GM08714 (cell line): Measurements from ENCODE around the gene RGS6.

Source experiments
- H3K4me3 ChIP-seq: fragments of 200-500 bp; sonication (Bioruptor generic); 2 replicates; pipeline ENCODE4 v1.5.1; 2014; ENCODE audit warnings: mild to moderate bottlenecking, low read length, inconsistent platforms
- ZNF274 ChIP-seq: IDR thresholded peaks from 2 replicates; pipeline ENCODE4 v1.6.1; 2012; ENCODE audit warnings: mild to moderate bottlenecking, low read depth, low read length

The RGS6 gene

GRCh38 chr14:72060917-72061316, 128.7 kb downstream of the RGS6 start:
- no peak overlapping the region for H3K4me3 ChIP-seq
- TF ChIP-seq ZNF274: no peak

- TF ChIP-seq ZNF274: no peak
- H3K4me3 ChIP-seq: no peak overlapping the region
Measured at GRCh38 chr14:72061718-72062117, 129.5 kb downstream of the RGS6 start.

GRCh38 chr14:72063761-72064282, 131.6 kb downstream of the RGS6 start:
- no peak for TF ChIP-seq ZNF274
- no peak overlapping the region for H3K4me3 ChIP-seq

- no peak for TF ChIP-seq ZNF274
Measured at GRCh38 chr14:72064501-72064900, 132.3 kb downstream of the RGS6 start.

GRCh38 chr14:72070458-72070857, 138.2 kb downstream of the RGS6 start:
- no peak overlapping the region for H3K4me3 ChIP-seq
- no peak for TF ChIP-seq ZNF274

More at GRCh38 chr14:72064501-72064900, 132.3 kb downstream of the RGS6 start:
- no peak overlapping the region for H3K4me3 ChIP-seq

- no peak for TF ChIP-seq ZNF274
- H3K4me3 ChIP-seq: no peak overlapping the region
Measured at GRCh38 chr14:72075649-72076334, 143.6 kb downstream of the RGS6 start.

- no peak for TF ChIP-seq ZNF274
- no peak overlapping the region for H3K4me3 ChIP-seq
Measured at GRCh38 chr14:72081137-72081536, 148.9 kb downstream of the RGS6 start.

GRCh38 chr14:72084935-72085334, 152.7 kb downstream of the RGS6 start:
- TF ChIP-seq ZNF274: no peak
- H3K4me3 ChIP-seq: no peak overlapping the region

- H3K4me3 ChIP-seq: no peak overlapping the region
- TF ChIP-seq ZNF274: no peak
Measured at GRCh38 chr14:72089625-72090024, 157.4 kb downstream of the RGS6 start.

GRCh38 chr14:72094844-72095582, 162.8 kb downstream of the RGS6 start:
- no peak overlapping the region for H3K4me3 ChIP-seq
- TF ChIP-seq ZNF274: no peak

- no peak for TF ChIP-seq ZNF274
- no peak overlapping the region for H3K4me3 ChIP-seq
Measured at GRCh38 chr14:72097173-72097783, 165.0 kb downstream of the RGS6 start.

GRCh38 chr14:72098210-72098609, 166.0 kb downstream of the RGS6 start:
- no peak for TF ChIP-seq ZNF274
- no peak overlapping the region for H3K4me3 ChIP-seq

- TF ChIP-seq ZNF274: no peak
- H3K4me3 ChIP-seq: no peak overlapping the region
Measured at GRCh38 chr14:72099566-72099965, 167.3 kb downstream of the RGS6 start.

GRCh38 chr14:72104011-72104613, 171.9 kb downstream of the RGS6 start:
- no peak for TF ChIP-seq ZNF274
- no peak overlapping the region for H3K4me3 ChIP-seq

- H3K4me3 ChIP-seq: no peak overlapping the region
- no peak for TF ChIP-seq ZNF274
Measured at GRCh38 chr14:72111911-72112310, 179.7 kb downstream of the RGS6 start.
